22Rv1 (cell line): ENCODE measurements around the gene VTI1A.

Source experiments
- ZFX ChIP-seq: fragments of 450-650 bp; IDR thresholded peaks from 2 replicates; pipeline ENCODE4 v1.6.1; 2017; ENCODE audit warnings: antibody characterized with exemption, borderline replicate concordance
- TF ChIP-seq, protein P1 (sequence below): fragments of 450-650 bp; IDR thresholded peaks from 2 replicates; pipeline ENCODE4 v1.5.1; 2017; ENCODE audit warnings: mild to moderate bottlenecking

DNA sequence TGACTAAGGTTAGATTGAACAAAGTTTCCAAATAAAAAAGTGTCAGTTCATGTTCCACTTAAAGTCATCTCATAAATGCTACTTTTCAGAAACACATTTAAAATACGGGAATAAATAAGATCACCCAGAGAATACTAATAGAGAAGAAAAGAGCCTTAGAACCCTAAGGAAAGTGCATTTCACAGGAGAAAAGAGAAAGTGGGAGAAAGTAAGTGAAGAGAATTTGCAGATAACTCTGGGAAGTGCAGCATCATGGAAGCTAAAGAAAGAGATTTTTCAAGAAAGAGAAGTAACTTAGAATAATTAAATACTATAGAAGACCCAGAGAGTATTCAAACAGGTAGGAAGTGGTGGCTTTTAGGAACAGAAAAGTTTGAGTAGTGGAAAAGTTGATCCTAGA is 132.6 kb downstream of the VTI1A start:
- TF ChIP-seq, protein P1, sequence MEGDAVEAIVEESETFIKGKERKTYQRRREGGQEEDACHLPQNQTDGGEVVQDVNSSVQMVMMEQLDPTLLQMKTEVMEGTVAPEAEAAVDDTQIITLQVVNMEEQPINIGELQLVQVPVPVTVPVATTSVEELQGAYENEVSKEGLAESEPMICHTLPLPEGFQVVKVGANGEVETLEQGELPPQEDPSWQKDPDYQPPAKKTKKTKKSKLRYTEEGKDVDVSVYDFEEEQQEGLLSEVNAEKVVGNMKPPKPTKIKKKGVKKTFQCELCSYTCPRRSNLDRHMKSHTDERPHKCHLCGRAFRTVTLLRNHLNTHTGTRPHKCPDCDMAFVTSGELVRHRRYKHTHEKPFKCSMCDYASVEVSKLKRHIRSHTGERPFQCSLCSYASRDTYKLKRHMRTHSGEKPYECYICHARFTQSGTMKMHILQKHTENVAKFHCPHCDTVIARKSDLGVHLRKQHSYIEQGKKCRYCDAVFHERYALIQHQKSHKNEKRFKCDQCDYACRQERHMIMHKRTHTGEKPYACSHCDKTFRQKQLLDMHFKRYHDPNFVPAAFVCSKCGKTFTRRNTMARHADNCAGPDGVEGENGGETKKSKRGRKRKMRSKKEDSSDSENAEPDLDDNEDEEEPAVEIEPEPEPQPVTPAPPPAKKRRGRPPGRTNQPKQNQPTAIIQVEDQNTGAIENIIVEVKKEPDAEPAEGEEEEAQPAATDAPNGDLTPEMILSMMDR = no peak
- no peak for TF ChIP-seq ZFX
